Measurements from ENCODE around the gene NAMPT. TPM values are rescaled to one million over a fixed set of nuclear protein-coding genes. Genes with fewer than 3 reads are reported as not detected.

NAMPT gene
- total RNA-seq = 60.6 and 317 TPM in 2 replicates

GRCh38 chr7:106284714-106285050 lies at the start of gene NAMPT:
NAMPT (minus strand) TSS chr7:106284983; CDS start chr7:106284884, 99 bp downstream.

Other genes starting within 250 kb of the NAMPT start
- gene SYPL1, start 172.7 kb downstream of the NAMPT start, total RNA-seq = 44.7 and 56.7 TPM in 2 replicates

Data from regular cardiac myocyte (primary cell).